HepG2 (cell line): ENCODE data around the gene CCL19. TPM values are rescaled to one million over a fixed set of nuclear protein-coding genes. Genes with fewer than 3 reads are reported as not detected.
A peak's percentile ranks its signal among the peaks of the same experiment; 100 is the strongest.

Experiments
- DMAP1 ChIP-seq: IDR thresholded peaks from 2 replicates; pipeline ENCODE4 v1.6.1; 2016
- FUBP1 ChIP-seq: sonication (generic); formaldehyde crosslinking; IDR thresholded peaks from 2 replicates; pipeline ENCODE4 v1.5.1; 2020; ENCODE audit warnings: missing genetic modification reagents, mild to moderate bottlenecking, borderline replicate concordance
- HIC2 ChIP-seq: sonication (generic); formaldehyde crosslinking; IDR thresholded peaks from 2 replicates; pipeline ENCODE4 v1.9.0; 2022; ENCODE audit warnings: low read depth, missing genetic modification reagents
- ISL2 ChIP-seq: sonication (generic); formaldehyde crosslinking; IDR thresholded peaks from 2 replicates; pipeline ENCODE4 v1.5.0; 2020; ENCODE audit warnings: missing genetic modification reagents
- PAF1 ChIP-seq: IDR thresholded peaks from 2 replicates; pipeline ENCODE4 v1.6.1; 2016; ENCODE audit warnings: missing genetic modification reagents, missing compliant biosample characterization
- RXRA ChIP-seq: sonication (generic); formaldehyde crosslinking; IDR thresholded peaks from 2 replicates; pipeline ENCODE4 v1.5.1; 2020; ENCODE audit warnings: missing genetic modification reagents
- SMAD1 ChIP-seq: sonication (generic); formaldehyde crosslinking; IDR thresholded peaks from 2 replicates; pipeline ENCODE4 v1.4.0; 2020; ENCODE audit warnings: missing genetic modification reagents, low read depth, mild to moderate bottlenecking, borderline replicate concordance
- ZBTB20 ChIP-seq: sonication (generic); formaldehyde crosslinking; IDR thresholded peaks from 2 replicates; pipeline ENCODE4 v1.8.1; 2023; ENCODE audit warnings: missing genetic modification reagents, low read depth, mild to moderate bottlenecking, borderline replicate concordance
- ZBTB3 ChIP-seq: sonication (generic); formaldehyde crosslinking; IDR thresholded peaks from 2 replicates; pipeline ENCODE4 v1.4.0; 2020; ENCODE audit warnings: low read depth, mild to moderate bottlenecking, moderate library complexity, missing genetic modification reagents, borderline replicate concordance
- ZFP62 ChIP-seq: sonication (generic); formaldehyde crosslinking; IDR thresholded peaks from 2 replicates; pipeline ENCODE4 v1.4.0; 2020; ENCODE audit warnings: missing genetic modification reagents
- ZFYVE20 ChIP-seq: sonication (generic); formaldehyde crosslinking; IDR thresholded peaks from 2 replicates; pipeline ENCODE4 v1.8.0; 2023; ENCODE audit warnings: low read depth, mild to moderate bottlenecking, moderate library complexity, missing genetic modification reagents, borderline replicate concordance
- ZNF12 ChIP-seq: sonication (generic); formaldehyde crosslinking; IDR thresholded peaks from 2 replicates; pipeline ENCODE4 v1.5.0; 2020; ENCODE audit warnings: missing genetic modification reagents
- ZNF138 ChIP-seq: sonication (generic); formaldehyde crosslinking; IDR thresholded peaks from 2 replicates; pipeline ENCODE4 v1.5.0; 2020; ENCODE audit warnings: mild to moderate bottlenecking, low read depth, missing genetic modification reagents
- ZNF512 ChIP-seq: sonication (generic); formaldehyde crosslinking; IDR thresholded peaks from 2 replicates; pipeline ENCODE4 v1.4.0; 2020; ENCODE audit warnings: mild to moderate bottlenecking, missing genetic modification reagents
- ZNF512B ChIP-seq: sonication (generic); formaldehyde crosslinking; IDR thresholded peaks from 2 replicates; pipeline ENCODE4 v1.5.1; 2020; ENCODE audit warnings: missing genetic modification reagents, mild to moderate bottlenecking, borderline replicate concordance
- ZNF747 ChIP-seq: sonication (generic); formaldehyde crosslinking; IDR thresholded peaks from 2 replicates; pipeline ENCODE4 v1.8.1; 2023; ENCODE audit warnings: missing genetic modification reagents, mild to moderate bottlenecking, borderline replicate concordance
- ZUFSP ChIP-seq: sonication (generic); formaldehyde crosslinking; IDR thresholded peaks from 2 replicates; pipeline ENCODE4 v1.9.0; 2021; ENCODE audit warnings: missing genetic modification reagents, mild to moderate bottlenecking, borderline replicate concordance
- polyA plus RNA-seq, 8 experiments: library from polyadenylated mRNA; depleted of rRNA in 3 of 8; stranded (reverse) in 7 of 8; unstranded in 1 of 8; fragments of >200 nt; fragmentation: Illumina TruSeq in 4 of 8; extraction: Trizol in 4 of 8; gene quantifications; 2 replicates each; pipeline versions ENCODE4 v1.2.1 to v1.2.3, GENCODE V29; 2011 to 2016; ENCODE audit warnings: low read depth in 4 of 8, missing spikeins in 1 of 8, mixed read lengths in 1 of 8; ENCODE audit not compliant: insufficient read depth in 1 of 8
- total RNA-seq, 5 experiments: library from RNA; depleted of rRNA; stranded (reverse); fragments of >200 nt; fragmentation: Illumina TruSeq; extraction: Trizol; gene quantifications; 2 replicates each; pipeline ENCODE4 v1.2.3, GENCODE V29; 2016; ENCODE audit warnings: low read depth in 1 of 5

Gene CCL19
- total and polyA plus RNA-seq, 2 of the 13 experiments (the other 11 are each of a cell fraction or from before 2014, with no cell fraction given) = not detected

GRCh38 chr9:34646211-34647083 lies 44.6 kb downstream of the CCL19 start, which contains the start of gene GALT (continued):
- TF ChIP-seq HIC2 (CRISPR knock-in tag) (0 out of 2 replicates have a peak, but pooled peaks have one; percentile 14), ZFP62 (CRISPR knock-in tag) (no peak), ZNF747 (CRISPR knock-in tag) (0 out of 2 replicates have a peak, but pooled peaks have one; percentile 9), ISL2 (CRISPR knock-in tag) (peak; percentile 19; the same call in 1 of the 2 replicates), SMAD1 (CRISPR knock-in tag) (peak; percentile 54; the same call in 1 of the 2 replicates), ZUFSP (no peak), ZNF512 (CRISPR knock-in tag) (no peak), ZFYVE20 (peak; percentile 53; the same call in 1 of the 2 replicates), DMAP1 (CRISPR knock-in tag) (peak; percentile 78; the same call in 1 of the 2 replicates), ZNF12 (CRISPR knock-in tag) (peak; percentile 71; the same call in 1 of the 2 replicates), ZNF512B (CRISPR knock-in tag) (no peak), FUBP1 (0 out of 2 replicates have a peak, but pooled peaks have one; percentile 35), RXRA (CRISPR knock-in tag) (peak; percentile 77), ZNF138 (CRISPR knock-in tag) (no peak), ZBTB3 (CRISPR knock-in tag) (no peak), ZBTB20 (CRISPR knock-in tag) (no peak; the same call in 1 of the 2 replicates), PAF1 (CRISPR knock-in tag) (no peak)
